Measurements from ENCODE around the gene UGT1A10.

GRCh38 chr2:233743464-233744259 lies 107.4 kb downstream of the UGT1A10 start:
- TF ChIP-seq POLR2A (IDR thresholded peaks at IDR 0.05) (no peak), CTCF (IDR thresholded peaks at IDR 0.05) (no peak)

Measured in tibial nerve (tissue), 3 donors.